ENCODE measurements around the gene TEX264.

DNA sequence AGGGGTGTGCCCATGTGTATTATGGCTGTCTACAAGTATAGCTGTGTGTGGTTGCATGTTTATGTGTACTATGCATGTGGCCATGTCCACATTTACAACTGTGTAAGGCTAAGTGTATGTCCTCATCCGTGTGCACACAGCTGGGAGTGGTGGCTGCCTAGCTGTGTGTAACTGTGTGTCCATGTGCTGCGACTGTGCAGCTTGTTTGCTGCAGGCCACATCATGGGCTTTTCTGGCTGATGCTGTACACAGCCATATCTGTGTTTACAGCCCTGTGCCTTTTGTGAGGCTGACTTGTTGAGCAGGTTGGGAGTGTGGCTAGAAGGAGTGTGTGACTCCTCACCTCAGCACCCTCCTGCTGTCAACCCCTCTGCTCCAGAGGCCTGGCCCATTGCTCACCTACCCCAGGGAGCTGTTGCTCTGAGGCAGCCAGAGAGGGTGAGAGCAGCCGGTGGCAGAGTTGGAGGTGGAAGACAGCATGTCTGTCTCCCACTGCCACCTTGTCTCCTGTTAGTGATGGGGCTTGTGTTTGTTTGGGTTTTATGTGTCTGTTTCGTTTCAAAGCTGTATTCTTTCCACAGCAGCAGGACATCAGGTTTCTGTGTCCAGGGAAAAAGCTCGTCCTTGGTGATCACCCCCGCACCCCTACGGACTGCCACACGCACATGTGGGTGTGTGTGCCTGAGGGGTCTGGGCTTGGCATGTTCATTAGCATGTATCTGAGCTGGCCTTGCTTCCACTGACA lies 34.4 kb downstream of the TEX264 start:
- TF ChIP-seq EZH2 (IDR thresholded peaks at IDR 0.05; ENCODE audit: insufficient read depth, low read length): no peak
- TF ChIP-seq, protein P1, sequence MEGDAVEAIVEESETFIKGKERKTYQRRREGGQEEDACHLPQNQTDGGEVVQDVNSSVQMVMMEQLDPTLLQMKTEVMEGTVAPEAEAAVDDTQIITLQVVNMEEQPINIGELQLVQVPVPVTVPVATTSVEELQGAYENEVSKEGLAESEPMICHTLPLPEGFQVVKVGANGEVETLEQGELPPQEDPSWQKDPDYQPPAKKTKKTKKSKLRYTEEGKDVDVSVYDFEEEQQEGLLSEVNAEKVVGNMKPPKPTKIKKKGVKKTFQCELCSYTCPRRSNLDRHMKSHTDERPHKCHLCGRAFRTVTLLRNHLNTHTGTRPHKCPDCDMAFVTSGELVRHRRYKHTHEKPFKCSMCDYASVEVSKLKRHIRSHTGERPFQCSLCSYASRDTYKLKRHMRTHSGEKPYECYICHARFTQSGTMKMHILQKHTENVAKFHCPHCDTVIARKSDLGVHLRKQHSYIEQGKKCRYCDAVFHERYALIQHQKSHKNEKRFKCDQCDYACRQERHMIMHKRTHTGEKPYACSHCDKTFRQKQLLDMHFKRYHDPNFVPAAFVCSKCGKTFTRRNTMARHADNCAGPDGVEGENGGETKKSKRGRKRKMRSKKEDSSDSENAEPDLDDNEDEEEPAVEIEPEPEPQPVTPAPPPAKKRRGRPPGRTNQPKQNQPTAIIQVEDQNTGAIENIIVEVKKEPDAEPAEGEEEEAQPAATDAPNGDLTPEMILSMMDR (IDR thresholded peaks at IDR 0.05; ENCODE audit: insufficient read depth, low read depth, low read length): no peak
